ENCODE results near the gene SVIL.

DNA sequence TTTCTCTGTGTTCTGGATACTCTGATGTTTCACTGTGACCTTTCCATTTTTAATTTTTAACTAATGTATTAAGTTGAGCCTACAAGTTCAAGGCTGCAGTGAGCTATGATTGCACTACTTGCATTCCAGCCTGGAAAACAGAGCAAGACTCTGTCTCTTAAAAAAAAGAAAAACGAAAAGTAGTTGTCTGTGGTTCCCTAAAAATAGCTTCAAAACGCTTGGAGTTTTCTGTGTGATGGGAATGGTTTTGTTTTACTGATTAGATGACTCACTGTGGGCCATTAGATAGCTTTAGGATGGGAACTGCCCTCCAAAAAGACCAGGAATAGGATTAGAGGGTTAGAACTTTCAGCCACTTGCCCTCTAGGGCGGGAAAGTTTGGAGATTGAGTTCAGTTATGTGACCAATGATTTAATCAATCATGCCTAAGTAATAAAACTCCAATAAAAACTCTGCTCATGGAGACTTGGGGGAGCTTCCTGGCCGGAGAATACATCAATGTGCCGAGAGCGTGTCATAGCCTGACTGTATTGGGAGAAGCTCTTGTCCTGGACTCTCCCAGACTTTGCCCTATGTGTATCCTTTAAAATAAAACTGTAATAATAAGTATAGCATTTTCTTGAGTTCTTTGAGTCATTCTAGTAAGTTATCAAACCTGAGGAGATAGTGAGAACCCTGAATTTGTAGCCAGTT lies 198.8 kb downstream of the SVIL start:
- TF ChIP-seq, protein P1, sequence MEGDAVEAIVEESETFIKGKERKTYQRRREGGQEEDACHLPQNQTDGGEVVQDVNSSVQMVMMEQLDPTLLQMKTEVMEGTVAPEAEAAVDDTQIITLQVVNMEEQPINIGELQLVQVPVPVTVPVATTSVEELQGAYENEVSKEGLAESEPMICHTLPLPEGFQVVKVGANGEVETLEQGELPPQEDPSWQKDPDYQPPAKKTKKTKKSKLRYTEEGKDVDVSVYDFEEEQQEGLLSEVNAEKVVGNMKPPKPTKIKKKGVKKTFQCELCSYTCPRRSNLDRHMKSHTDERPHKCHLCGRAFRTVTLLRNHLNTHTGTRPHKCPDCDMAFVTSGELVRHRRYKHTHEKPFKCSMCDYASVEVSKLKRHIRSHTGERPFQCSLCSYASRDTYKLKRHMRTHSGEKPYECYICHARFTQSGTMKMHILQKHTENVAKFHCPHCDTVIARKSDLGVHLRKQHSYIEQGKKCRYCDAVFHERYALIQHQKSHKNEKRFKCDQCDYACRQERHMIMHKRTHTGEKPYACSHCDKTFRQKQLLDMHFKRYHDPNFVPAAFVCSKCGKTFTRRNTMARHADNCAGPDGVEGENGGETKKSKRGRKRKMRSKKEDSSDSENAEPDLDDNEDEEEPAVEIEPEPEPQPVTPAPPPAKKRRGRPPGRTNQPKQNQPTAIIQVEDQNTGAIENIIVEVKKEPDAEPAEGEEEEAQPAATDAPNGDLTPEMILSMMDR (IDR thresholded peaks at IDR 0.05) = no peak
- no peak for TF ChIP-seq POLR2A (IDR thresholded peaks at IDR 0.05)

Measured in heart left ventricle (tissue), 13 donors.